Bronchial epithelial cell (primary cell): ENCODE measurements around the gene ZNF836. TPM values are rescaled to one million over a fixed set of nuclear protein-coding genes. Genes with fewer than 3 reads are reported as not detected.

Experiments used
- DNase-seq: peaks from one replicate; pipeline ENCODE4 v3.0.0-alpha.2; 2010; ENCODE audit warnings: low read depth
- FAIRE-seq: peaks from 2 replicates; lab custom pipeline; 2011; peaks lifted over from hg19 to GRCh38; lab: Jason Lieb, UNC
- H3K27me3 ChIP-seq: 2 replicates; pipeline ENCODE4 v1.5.1; 2011; ENCODE audit warnings: low read length; ENCODE audit not compliant: control insufficient read depth, insufficient read depth
- H3K36me3 ChIP-seq: 2 replicates; pipeline ENCODE4 v1.5.1; 2011; ENCODE audit warnings: low read length; ENCODE audit not compliant: control insufficient read depth, insufficient read depth
- H3K4me3 ChIP-seq: 2 replicates; pipeline ENCODE4 v1.5.1; 2011; ENCODE audit warnings: mild to moderate bottlenecking, low read depth, low read length, control low read depth
- total RNA-seq: library from RNA; depleted of rRNA; stranded (reverse); fragments of >200 nt; gene quantifications from 2 replicates; pipeline ENCODE4 v1.2.1, GENCODE V29; 2014
- TF ChIP-seq, protein P1 (sequence below): IDR thresholded peaks from 2 replicates; pipeline ENCODE4 v1.5.1; 2011; ENCODE audit warnings: mild to moderate bottlenecking, moderate library complexity, low read length, control low read depth, inconsistent platforms; ENCODE audit not compliant: insufficient read depth, severe bottlenecking

The ZNF836 gene
- total RNA-seq, 1 donor from 2014 or later: 6.3 TPM

DNA sequence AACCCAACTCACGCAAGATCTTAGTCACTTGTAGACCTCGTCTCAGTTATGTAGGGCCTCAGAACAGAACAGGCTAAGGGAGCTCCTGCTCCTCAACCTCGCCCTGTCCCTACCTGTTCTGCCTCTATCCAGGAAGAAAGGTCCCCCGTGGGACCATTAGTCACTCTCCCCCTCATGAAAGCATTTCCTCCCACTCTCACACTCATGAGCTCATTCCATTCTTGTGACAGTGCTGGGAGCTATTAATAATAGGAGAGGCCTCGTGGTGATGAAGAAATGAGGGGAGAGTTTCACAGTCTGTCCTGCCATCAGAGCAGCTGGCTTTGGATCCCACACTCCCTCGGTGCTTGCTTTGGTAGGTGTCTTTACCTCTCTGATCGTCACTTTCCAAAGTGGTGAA lies 28.6 kb upstream of the ZNF836 start:
- peaks cover 37% of the 10 kb centered on the region for H3K36me3 ChIP-seq

DNA sequence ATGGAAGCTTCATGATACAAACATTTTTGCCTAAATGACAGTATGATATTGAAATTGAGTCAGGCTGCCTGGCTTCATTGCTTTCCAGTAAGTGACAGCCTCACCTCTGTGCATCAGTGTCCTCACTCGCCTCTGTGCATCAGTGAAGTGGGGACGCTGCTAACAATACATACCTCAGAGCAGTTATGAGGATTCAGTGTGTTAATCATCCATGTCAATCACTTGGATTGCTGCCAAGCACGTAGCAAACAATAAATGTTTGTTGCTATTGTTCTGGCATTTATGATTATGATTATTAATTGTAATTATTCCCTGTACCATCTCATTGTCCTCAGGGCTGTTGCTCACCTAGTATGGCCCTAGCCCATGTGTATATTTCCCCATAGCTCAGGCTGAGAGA lies 27.3 kb upstream of the ZNF836 start:
- Histone ChIP-seq H3K4me3 (no peak overlapping the region), H3K27me3 (no peaks in the 10 kb centered on the region), H3K36me3 (peaks cover 30% of the 10 kb centered on the region)
- peak; percentile 35 for DNase-seq
- TF ChIP-seq, protein P1, sequence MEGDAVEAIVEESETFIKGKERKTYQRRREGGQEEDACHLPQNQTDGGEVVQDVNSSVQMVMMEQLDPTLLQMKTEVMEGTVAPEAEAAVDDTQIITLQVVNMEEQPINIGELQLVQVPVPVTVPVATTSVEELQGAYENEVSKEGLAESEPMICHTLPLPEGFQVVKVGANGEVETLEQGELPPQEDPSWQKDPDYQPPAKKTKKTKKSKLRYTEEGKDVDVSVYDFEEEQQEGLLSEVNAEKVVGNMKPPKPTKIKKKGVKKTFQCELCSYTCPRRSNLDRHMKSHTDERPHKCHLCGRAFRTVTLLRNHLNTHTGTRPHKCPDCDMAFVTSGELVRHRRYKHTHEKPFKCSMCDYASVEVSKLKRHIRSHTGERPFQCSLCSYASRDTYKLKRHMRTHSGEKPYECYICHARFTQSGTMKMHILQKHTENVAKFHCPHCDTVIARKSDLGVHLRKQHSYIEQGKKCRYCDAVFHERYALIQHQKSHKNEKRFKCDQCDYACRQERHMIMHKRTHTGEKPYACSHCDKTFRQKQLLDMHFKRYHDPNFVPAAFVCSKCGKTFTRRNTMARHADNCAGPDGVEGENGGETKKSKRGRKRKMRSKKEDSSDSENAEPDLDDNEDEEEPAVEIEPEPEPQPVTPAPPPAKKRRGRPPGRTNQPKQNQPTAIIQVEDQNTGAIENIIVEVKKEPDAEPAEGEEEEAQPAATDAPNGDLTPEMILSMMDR: no peak
- FAIRE-seq: no peak

More for the DNA sequence above, 28.6 kb upstream of the ZNF836 start:
- TF ChIP-seq, protein P1: no peak
- Histone ChIP-seq H3K27me3 (no peaks in the 10 kb centered on the region), H3K4me3 (no peak overlapping the region)
- peak; percentile 70 for DNase-seq
- no peak for FAIRE-seq

DNA sequence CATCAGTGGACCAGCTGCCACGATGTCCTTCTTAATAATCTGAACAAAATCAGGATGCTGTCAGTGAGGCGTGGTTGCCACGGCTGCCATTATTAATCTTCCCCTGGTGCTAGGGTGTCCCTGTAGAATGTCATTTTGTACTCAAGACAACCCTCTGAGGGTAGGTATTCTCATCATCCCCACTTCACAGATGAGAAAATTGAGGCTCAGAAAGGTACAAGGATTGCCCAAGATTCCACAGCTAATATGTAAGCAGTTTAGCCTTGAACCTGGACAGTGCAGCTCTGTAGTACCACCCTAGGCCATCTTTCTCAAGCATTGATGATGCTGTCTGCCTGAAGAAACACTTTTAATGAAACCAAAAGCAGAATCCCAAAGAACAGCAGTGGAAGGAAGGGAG lies 26.5 kb upstream of the ZNF836 start:
- no peaks in the 10 kb centered on the region for H3K27me3 ChIP-seq
- no peak for DNase-seq

DNA sequence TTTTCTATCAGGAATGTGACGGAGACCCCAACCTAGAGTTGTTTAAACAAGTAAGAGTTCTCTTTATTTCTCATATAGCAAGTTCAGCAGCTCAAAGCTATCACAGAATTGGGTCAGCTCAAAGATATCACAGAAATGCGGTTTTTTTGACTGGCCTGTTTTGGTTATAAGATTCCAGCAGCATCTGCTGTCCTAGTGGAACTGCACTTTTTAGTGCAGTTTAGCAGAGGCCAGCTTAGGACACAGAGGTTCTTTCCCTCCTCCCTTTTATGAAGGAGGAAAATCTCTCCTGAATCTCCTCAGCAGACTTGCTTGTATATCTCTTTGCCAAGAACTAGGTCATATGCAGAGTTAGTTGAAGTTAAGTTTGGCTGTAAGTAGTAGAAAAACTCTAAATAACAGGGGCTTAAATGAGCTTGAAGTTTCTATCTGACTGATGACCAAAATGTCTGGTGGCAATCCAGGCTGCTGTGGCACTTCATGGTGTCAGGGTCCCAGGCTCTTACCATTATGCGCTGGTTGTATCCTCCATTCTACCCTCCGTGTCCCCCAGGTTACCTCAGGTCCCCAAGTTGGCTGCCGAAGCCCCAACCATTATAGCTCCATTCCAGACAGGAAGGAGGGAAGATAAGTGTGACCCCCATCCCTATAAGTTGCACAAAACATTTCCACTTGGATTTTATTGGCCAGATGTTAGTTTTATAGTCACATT lies 25.0 kb upstream of the ZNF836 start:
- peak; percentile 47 for FAIRE-seq
- DNase-seq: no peak
- no peak overlapping the region for H3K4me3 ChIP-seq
- H3K27me3 ChIP-seq: no peaks in the 10 kb centered on the region
- TF ChIP-seq, protein P1: no peak
- peaks cover 21% of the 10 kb centered on the region for H3K36me3 ChIP-seq

More for the DNA sequence above, 26.5 kb upstream of the ZNF836 start:
- Histone ChIP-seq H3K36me3 (peaks cover 26% of the 10 kb centered on the region), H3K4me3 (no peak overlapping the region)
- TF ChIP-seq, protein P1: no peak
- FAIRE-seq: peak; percentile 23

DNA sequence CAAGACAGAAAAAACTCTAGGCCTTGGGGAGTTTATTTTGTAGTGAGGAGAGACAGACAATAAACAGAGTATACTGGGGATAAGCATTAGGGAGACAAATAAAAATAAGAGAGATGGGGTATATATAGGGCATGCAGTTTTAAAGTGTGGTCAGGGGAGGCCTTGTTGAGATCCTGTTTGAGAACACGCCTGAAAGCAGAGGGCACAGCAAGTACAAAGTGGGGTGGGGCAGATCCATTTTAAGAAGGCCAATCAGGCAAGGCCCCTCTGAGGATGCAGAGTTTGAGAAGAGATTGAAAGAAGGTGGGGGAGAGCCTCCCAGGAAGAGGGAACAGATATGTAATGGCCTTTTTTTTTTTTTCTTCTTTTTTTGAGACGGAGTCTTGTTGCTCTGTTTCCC lies 20.5 kb upstream of the ZNF836 start:
- no peaks in the 10 kb centered on the region for H3K27me3 ChIP-seq
- TF ChIP-seq, protein P1: no peak
- H3K4me3 ChIP-seq: no peak overlapping the region
- H3K36me3 ChIP-seq: peaks cover 17% of the 10 kb centered on the region
- DNase-seq: no peak
- FAIRE-seq: no peak
